HG03520 (cell line): ENCODE measurements around the gene GREB1L.
"Not testable (repeated sequence)": the region's sequence is repeated elsewhere in the genome, so short reads cannot be mapped to it uniquely, and the experiment has no call there.

Experiments
- ATAC-seq: cut with Tn5 transposase; IDR thresholded peaks from one replicate; pipeline ENCODE4 v1.9.1; 2021; ENCODE audit warnings: mild to moderate bottlenecking, moderate library complexity; ENCODE audit not compliant: unreplicated experiment

Gene GREB1L

DNA sequence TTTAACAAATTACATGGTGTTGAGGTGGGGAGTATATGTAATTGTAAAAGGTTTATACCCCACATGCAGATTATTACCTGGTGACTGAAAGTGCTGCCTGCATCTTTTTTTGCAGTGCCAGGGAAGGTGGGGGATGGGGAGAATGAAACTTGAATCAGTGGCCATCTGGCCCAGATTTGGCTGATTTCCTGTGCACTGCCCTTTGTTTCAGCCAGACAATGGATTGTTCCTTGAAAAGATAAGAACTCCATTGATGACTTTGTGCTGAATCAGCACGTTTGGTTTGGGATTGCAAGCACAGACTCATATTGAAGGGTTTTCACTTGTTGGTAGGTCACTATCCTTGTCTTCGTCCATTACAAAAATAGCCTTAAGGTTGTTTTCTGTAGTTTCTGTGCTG lies 20.9 kb downstream of the GREB1L start:
- ATAC-seq: no peak

DNA sequence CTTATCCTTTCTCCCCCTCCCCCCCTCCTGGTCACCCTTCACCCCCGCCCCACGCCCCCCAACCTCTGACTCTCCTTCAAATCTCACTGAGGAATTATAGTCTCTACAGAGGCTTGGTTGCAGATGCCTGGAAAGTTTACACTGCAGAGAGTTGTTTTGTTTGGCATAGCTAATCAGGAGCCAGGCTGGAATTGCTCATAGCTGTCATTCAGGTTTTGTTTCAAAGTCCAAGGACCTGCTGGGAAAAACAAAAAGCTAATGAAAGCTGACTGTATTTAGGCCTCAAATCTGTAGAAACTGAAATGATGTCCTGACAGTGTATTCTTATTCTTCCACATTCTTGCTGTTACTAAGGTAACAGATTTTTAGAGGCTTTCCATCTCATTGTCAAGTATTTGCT lies 22.6 kb downstream of the GREB1L start:
- no peak for ATAC-seq

DNA sequence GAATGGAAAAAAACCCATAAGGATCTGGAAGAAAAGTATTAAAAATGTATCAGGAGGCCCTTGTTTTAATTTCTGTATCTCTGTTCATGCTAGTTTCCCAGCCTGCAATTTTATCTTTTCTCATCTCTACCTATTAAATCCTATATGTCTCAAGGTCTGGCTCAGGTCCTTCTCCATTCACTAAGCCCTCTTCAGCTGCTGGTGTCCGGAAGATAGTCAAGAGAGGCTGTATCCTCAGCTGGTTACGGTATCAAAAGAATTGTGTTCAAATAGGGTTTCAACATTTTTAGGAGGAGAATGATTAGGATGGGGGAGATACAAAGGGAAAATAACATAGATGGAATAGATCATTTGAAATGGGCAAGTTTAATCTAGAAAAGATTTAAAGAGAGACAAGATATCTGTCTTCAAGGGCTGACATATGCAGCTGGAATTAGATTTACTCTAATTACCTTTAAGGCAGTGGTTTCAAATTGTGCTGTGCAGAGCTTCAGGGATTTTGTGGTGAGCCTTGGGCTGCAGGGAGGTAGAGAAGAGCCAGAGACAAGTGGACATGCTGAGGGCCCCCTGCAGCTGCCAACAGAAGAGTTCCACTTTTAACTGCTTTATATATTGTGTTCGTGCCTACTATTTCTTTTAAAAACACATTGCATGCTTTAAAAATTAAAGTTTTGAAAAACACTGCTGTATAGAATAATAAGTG lies 24.1 kb downstream of the GREB1L start:
- no peak for ATAC-seq

DNA sequence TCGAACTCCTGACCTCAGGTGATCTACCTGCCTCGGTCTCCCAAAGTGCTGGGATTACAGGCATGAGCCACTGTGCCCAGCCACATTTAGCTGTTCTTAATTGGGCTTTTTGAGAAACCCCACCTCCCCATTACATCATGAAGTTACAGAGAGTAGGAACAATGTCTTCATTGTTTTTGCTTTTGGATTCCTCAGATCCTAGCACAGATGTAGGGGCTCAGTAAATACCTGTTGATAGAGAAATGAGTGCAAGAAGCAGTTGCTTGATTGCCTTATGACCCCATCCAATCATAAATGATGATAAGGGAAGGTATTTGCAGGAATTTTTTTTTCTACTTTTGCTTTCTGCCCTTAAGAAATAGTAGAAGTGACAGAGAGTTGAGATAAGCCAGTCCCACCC lies 25.4 kb downstream of the GREB1L start:
- ATAC-seq: no peak

DNA sequence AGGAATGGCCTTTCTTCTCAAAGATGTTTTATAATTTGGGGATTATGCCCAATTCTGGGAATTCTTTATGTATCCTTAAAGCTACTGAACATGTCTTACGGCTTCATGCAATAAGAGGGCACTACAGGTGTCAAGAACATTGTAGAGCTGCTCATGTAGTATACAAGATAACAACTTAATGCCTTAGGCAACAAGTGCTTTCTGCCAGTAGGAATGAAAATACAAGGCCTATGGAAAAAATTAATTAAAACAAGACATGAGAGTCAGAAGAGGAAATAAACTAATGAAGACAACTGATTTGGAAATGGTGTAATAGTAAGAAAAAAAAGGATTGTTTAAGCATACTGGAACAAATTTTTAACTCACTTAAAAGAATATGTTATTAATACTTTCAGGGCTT lies 27.3 kb downstream of the GREB1L start:
- ATAC-seq: no peak

DNA sequence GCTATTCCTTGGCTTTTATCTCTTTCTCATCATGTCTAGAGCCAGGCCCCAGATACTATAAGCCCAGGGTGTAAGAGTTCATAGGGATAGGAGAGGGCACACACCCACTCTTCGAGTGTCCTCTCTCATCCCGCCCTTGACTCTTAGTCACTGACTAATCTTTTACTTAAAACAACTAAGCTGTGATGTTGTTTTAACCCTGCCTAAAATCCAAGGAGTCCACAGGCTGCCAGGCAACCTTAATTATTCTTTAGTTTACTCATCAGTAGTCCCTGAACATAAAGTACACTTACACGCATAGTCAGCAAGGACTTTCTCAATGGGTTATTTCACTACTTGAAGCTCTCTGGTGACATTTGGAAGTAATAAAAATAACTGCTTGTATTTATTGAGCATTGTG lies 28.4 kb downstream of the GREB1L start:
- no peak for ATAC-seq

DNA sequence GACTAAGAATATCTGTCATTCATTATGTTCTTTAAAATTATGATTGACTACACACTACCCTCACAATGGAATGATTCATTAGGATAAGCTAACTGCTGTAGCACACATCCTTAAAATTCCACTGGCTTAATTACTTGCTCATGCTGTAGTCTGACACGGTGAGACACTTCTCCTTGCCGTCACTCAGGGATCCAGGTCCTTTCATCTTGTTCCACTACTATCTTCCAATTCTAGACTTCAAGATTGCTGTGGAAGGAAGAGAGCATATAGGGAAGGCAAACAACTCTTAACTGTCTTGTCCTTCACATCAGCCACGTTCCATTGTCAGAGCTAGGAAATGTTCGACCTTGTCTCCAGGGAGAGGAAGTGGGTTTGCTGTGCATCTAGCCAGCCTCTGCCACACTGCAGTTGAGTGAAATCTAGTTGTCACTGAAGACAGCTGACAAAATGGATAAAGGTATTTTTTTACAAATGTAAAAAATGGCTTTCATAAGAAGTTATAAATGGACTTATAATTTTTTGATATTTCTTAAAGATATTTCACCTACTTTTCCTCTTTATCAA lies 30.1 kb downstream of the GREB1L start:
- no peak for ATAC-seq

DNA sequence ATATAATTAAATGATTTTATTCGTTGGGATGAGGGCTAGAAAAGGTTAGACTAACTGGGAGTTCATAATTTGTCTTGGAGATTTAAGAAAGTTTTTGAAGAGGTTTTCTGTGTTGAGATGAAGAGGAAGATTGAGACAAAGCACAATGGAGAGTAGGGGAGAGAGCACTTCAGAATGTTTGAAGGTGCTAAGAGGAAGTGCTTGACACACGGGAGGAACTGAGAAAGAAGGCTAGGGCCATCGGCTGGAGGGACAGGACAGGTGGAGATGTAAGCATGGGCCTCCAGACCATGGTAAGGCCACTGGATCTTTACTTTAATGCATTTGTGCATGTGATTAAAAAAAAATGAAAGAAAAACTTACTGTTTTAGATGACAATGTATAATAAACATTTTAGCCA lies 31.5 kb downstream of the GREB1L start:
- no peak for ATAC-seq

DNA sequence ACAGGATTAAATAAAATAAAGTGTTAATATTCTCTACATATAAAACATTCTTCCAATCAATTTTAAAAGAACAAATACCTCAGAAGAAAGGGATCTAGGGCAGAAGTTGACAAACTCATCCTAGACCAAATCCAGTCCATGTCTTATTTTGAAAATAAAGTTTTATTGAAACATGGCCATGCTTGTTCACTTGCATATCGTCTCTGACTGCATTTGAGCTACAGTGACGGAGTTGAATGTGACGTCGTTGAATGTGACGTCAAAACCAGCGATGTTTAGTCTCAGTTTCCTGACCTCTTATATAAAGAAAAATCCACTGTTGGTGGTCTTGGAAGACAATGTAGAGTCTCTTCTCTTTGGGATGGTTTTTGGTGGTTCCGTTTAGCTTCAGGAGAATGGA lies 33.6 kb downstream of the GREB1L start:
- ATAC-seq: no peak

DNA sequence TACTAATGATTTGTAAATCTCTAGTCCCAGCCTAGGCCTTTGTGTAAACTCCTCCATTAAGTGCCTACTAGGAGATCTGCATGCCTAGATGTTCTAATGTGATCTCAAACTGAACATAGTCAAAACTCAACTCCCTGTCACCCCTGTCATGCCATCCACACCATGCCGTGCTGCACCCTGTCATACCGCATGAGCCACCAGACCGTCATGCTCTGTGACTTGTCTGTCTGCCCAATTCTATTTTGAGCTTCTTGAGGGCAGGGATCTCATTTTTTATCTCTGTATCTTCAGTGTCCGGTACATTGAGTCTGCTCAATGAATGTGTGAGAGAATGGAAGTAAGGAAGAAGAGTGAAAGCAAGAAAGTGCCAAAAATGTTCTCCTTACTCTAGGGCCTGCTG lies 35.5 kb downstream of the GREB1L start:
- no peak for ATAC-seq

DNA sequence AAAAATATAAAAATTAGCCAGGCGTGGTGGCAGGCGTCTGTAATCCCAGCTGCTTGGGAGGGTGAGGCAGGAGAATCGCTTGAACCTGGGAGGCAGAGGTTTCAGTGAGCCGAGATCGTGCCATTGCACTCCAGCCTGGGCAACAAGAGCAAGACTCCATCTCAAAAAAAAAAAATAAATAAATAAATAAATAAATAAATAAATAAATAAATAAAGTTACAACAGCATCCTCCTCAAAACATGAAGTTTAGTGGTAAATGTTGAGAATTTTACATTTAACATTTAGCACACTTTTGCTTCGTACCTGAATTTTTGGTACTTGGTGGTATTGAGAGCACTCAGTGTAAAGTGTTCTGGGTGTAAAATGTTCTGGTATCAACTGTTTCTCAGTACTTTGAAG lies 36.2 kb downstream of the GREB1L start:
- ATAC-seq: not testable (repeated sequence)

DNA sequence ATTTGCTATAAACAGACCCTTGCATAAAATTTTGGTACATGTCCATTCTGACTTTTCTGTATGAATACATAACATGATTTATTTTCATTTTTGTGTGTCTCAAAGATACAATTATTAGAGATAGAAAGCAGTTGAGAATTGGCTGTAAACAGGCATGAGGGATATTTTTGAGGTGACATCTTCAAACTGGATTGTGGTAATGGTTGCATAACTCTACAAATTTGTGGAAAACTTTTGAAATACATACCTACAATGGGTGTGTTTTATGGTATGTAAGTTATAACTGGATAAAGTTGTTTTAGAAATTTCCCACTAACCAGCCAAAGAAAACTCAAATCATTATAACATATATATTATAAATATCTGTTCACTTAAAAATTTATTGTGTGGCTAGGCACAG lies 39.6 kb downstream of the GREB1L start:
- no peak for ATAC-seq

DNA sequence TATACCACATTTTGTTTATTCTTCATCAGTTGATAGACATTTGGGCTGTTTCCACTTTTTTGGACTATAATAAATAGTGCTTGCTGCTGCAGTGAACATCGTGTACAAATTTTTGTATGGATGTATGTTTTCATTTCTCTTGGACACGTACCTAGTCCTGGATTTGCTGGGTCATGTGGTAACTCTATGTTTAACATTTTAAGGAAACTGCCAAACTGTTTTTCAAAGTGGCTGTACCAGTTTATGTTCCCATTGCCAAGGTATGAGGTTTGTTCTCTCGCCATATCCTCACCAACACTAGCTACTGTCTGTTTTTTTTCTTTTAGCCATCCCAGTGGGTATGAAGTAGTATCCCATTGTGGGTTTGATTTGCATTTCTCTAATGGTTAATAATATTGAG lies 42.5 kb downstream of the GREB1L start:
- ATAC-seq: no peak

DNA sequence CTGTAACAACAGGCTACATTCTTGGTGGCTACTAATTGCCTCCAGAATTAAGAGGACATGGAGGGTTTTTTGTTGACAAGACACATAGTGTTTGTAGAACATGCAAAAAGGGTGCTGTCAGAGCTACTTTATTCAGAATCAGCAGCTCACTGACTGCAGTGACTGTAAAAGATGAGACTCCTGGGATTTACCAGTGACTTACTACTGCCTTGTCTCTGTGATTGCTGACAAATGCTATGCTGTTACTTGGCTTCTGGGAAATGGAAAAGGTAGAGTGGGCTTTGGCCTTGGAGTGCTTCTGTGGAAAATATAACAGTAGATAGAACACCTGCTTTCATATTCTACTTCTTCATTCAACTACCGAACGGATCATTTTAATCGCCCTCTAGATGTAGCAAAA lies 47.8 kb downstream of the GREB1L start:
- ATAC-seq: no peak

DNA sequence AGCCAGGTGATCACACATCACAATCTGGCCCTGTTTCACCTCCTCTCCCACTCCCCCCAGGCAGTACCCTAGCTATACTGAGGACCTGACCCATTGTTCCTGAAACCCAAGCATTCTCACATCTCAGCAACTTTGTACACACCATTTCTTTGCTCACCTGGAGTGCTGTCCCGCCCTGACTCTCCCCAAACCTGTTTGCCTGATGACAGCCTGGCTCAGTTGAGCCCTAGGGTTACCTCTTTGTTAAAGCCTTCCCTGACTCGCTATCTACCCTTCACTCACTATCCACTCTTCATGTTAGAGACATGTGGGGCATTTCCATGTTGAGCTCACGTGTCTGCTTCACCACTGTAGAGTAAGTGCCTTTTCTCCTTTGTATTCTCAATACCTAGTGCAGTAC lies 49.1 kb downstream of the GREB1L start:
- ATAC-seq: no peak

DNA sequence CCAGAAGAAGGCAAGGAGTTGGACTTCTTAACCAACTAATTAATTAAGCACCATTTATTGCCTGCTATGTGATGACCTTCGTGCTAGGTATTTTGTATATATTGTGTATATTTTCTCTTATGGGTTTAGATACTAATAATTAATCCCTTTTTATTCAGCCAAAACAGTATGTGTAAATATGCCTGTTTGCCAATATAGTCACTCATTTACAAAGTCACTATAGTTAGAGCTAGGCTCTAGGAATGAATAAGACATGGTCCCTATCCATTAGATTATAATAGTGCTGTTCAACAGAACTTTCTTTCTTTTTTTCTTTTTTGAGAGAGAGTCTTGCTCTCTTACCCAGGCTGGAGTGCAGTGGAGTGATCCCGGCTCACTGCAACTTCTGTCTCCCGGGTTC lies 51.4 kb downstream of the GREB1L start:
- no peak for ATAC-seq

DNA sequence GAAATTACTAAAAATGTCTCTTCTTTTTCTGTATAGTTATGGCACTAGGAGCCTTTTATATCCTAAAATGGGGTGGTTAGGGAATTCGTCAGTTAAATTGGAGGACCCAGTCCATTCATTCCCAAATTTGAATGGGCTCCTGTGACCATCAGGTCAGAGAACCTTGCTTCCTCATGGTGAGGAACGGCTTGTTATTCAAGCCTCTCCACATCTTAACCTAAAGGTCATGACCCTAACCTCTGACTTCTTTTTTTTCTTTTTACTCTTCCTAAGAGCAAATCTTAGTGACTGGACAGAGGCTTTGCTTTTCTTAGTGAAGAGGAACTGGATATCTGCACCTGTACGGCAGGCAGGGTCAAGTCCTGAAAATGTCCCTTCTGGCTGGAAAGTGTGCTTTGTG lies 53.1 kb downstream of the GREB1L start:
- no peak for ATAC-seq

DNA sequence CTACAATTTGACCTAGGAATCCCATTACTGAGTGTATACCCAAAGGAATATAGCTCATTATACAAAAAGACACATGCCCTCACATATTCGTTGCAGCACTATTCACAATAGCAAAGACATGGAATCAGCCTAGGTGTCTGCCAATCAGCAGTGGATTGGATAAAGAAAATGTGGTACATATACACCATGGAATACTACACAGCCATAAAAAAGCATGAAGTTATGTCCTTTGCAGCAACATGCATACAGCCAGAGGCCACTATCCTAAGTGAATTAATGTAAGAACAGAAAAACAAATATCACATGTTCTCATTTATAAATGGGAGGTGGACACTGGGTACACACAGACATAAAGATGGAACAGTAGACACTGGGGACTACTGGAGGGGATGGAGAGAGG lies 54.0 kb downstream of the GREB1L start:
- ATAC-seq: no peak

DNA sequence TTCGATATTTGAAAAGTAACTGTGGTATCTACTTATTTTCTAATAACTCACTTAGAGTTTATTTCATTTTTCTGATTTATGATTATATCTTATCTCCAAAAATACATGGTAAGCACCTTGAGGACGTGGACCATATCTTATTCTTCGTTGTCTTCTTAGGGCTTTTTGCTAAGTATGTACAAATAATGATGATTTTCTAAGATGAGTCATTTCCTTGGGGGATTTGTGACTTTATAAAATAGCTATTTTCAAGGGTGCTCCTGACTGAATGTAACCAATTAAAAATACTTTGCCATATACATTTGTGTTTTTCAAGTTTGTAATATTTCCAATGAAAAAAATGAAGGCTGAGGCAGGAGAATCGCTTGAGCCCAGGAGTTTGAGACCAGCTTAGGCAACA lies 56.3 kb downstream of the GREB1L start:
- ATAC-seq: no peak

DNA sequence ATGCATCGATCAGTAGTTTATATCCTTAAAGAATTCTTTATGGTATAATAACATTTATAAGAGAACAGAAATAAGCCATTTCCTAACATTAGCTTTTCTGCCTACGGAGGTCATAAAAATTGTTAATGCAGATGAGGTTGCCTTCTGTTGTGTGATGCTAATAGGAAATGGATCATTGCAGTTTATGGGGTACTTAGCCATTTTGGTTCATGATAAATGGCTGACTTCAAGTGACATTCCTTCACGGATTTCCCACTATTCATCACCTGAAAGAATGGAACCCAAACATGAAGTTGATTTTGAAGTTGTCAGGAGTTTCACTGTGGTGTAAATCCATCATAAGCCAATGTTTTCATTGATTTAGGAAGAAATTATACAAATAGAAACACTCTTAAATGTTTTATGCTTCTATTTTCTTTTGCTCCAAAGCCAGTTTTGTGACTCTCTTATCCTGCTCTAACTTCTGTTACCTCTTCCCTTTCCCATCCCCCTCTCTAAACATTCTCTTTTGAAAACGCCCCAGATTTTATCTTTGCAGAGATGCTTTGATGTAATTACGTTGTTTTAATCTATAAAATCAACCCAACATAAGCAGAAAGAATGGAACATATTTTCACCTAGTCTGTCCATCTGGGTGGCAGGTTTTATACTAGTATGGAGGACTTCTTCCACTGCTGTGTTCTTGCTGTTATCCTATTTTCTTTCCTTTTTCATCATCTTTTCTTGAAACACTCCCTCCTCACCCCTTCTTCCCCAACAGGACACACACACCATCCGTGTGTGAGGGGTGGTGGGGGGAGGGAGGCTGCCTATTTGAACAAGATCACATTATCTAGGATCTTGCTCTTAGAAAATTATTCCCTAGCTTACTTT lies 58.2 kb downstream of the GREB1L start:
- ATAC-seq: no peak

DNA sequence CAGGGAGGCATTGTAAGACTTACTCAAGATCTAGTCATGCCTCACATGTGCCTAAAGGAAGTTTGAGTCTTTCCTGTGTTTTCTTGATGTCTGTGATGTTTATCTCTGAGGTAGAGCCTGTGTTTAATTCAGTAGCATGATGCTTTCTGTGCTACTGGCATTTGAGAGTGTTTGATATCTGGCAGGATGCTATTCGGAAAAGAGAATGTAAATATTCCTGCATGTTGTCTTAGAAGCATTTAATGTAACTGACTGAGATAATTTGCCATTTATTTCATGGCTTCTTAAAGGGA lies 58.8 kb downstream of the GREB1L start:
- ATAC-seq: no peak

DNA sequence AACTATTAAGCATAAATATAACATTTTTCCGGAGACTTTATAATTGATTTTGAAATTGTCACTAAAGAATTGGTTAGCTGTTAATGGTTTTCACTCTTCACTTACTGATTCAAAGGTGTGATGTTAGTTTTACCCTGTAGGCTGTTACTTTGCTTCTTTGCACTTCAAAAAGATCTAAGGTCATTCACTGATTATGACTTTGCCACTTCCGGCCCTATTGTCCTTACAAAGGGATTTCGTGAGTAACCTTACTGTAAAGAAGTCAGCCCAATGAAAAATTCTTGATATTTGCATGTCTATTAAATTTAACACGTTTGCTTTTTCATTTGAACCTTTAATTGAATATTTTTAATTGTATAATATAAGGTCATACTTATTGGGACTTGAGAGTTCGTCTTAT lies 61.4 kb downstream of the GREB1L start:
- ATAC-seq: no peak
